Glutamatergic neuron (in vitro differentiated cells): ENCODE results near the gene LIPT2. TPM values are rescaled to one million over a fixed set of nuclear protein-coding genes. Genes with fewer than 3 reads are reported as not detected.
A peak's percentile ranks its signal among the peaks of the same experiment; 100 is the strongest.

Source experiments
- DNase-seq: peaks from one replicate; pipeline ENCODE4 v3.0.0; 2022
- H3K27ac Mint-ChIP-seq: one replicate; pipeline ENCODE4 v1.8.0; 2020; ENCODE audit warnings: mild to moderate bottlenecking, mixed read lengths, inconsistent platforms; ENCODE audit not compliant: unreplicated experiment
- H3K27me3 Mint-ChIP-seq: one replicate; pipeline ENCODE4 v1.8.0; 2020; ENCODE audit warnings: mild to moderate bottlenecking, moderate library complexity, mixed read lengths, inconsistent platforms; ENCODE audit not compliant: unreplicated experiment
- H3K36me3 Mint-ChIP-seq: one replicate; pipeline ENCODE4 v1.8.0; 2020; ENCODE audit warnings: mild to moderate bottlenecking, mixed read lengths, inconsistent platforms; ENCODE audit not compliant: unreplicated experiment
- H3K4me1 Mint-ChIP-seq: one replicate; pipeline ENCODE4 v1.8.0; 2020; ENCODE audit warnings: mild to moderate bottlenecking, low read depth, mixed read lengths, inconsistent platforms; ENCODE audit not compliant: unreplicated experiment
- H3K4me3 Mint-ChIP-seq: one replicate; pipeline ENCODE4 v1.8.0; 2020; ENCODE audit warnings: mild to moderate bottlenecking, mixed read lengths, inconsistent platforms; ENCODE audit not compliant: unreplicated experiment
- H3K9me3 Mint-ChIP-seq: one replicate; pipeline ENCODE4 v1.8.0; 2020; ENCODE audit warnings: mild to moderate bottlenecking, moderate library complexity, mixed read lengths, inconsistent platforms; ENCODE audit not compliant: unreplicated experiment
- CTCF ChIP-seq: fragments of 200-600 bp; sonication (generic); IDR thresholded peaks from one replicate; pipeline ENCODE4 v1.5.0; 2021; ENCODE audit not compliant: partially characterized antibody, unreplicated experiment
- long read RNA-seq: library from polyadenylated mRNA; unstranded; transcript quantifications from one replicate; pipeline ENCODE4 v2.0.0, GENCODE V29; 2020; ENCODE audit not compliant: unreplicated experiment
- total RNA-seq: library from RNA; stranded (reverse); fragmentation: NEBNext Ultra II Directional; extraction: Animal tissue kit (Norgen Biotek cat#: 25700); gene quantifications from one replicate; pipeline ENCODE4 v1.2.1, GENCODE V29; 2021; ENCODE audit not compliant: unreplicated experiment

The LIPT2 gene
- total RNA-seq = 2.5 TPM
- long read RNA-seq, partial matches to known transcripts = 0 of 4 reads
- long read RNA-seq, other reads (novel, unspliced or antisense) = 1 of 4 reads

DNA sequence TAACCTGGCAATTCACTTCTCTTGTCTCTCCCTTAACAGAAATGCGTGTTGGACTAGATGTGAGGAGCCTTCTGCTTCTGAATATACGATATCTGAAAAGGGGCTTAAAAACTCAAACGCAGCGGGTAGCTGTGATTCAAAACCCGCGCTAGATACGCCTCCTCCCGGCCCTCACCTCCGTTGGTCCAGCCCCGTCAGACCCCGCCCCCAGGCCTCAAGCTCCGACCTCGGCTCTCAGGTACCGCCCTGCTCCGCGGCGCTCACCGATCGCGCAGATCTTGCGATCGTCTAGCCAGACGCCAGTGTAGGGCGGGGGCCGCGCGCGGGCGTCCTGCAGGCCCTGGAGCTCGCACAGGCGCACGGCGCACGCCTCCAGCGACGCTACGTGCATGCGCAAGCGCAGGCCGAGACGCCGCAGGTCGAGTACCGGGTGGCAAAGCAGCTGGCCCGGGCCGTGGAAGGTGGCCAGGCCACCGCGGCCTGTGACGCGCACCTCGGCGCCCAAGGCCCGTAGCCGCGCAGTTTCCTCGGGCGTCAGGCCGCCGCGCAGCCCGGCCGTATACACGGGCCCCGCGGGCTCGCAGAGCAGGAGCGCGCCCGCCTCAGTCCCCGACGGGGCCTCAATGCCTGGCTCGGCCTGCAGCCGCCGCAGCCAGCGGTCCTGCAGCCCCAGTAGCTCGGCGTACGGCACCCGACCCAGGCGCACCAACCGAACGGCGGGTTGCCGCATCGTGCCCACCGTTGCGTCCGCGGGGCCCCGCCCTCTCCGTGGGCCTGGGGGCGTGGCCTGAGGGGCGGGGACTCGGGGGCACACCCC, at the start of gene LIPT2:
Gene LIPT2 (minus strand): TSS at position 751 of the 817 bp plus-strand sequence. CDS start 21 bp downstream, at position 730.
- H3K36me3 Mint-ChIP-seq = peaks cover 4% of the 10 kb centered on the region
- peaks cover 4% of the 10 kb centered on the region for H3K27me3 Mint-ChIP-seq
- H3K4me1 Mint-ChIP-seq = peaks cover 4% of the 10 kb centered on the region
- no peaks in the 10 kb centered on the region for H3K9me3 Mint-ChIP-seq
- H3K27ac Mint-ChIP-seq = no peak within 1 kb of the TSS
- DNase-seq = peak; percentile 97
- peak within 1 kb of the TSS; percentile 85 for H3K4me3 Mint-ChIP-seq
- no peak for TF ChIP-seq CTCF

- H3K9me3 Mint-ChIP-seq = peaks cover 13% of the 10 kb centered on the region
- H3K4me3 Mint-ChIP-seq = no peak overlapping the region
Measured at GRCh38 chr11:74541466-74541865, 47.9 kb upstream of the LIPT2 start.

DNA sequence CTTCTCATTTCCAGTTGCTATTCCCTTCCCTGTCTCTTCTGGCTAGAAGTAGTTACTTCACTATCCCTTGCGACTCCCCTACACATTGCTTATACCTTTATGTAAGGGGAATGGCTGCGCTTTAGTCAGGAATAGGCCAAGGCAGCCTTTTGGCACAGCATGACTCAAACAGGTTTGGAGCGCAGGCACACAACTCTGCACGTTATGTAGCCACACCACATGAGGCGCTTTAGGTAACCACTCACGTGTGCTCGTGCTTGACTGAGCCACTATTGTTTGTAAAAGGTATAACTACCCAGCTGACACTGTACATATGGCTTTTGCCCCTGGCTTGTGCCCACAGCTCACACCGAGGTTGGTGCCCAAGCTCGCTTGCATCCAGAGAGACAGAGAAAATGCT, 46.7 kb upstream of the LIPT2 start:
- Mint-ChIP-seq H3K36me3 (peaks cover 10% of the 10 kb centered on the region), H3K4me3 (no peak overlapping the region), H3K27me3 (peaks cover 2% of the 10 kb centered on the region), H3K27ac (no peak overlapping the region), H3K9me3 (peaks cover 13% of the 10 kb centered on the region), H3K4me1 (no peaks in the 10 kb centered on the region)
- DNase-seq = no peak
- no peak for TF ChIP-seq CTCF

More at GRCh38 chr11:74541466-74541865, 47.9 kb upstream of the LIPT2 start:
- no peak for DNase-seq
- TF ChIP-seq CTCF = no peak
- no peak overlapping the region for H3K27ac Mint-ChIP-seq
- peaks cover 10% of the 10 kb centered on the region for H3K36me3 Mint-ChIP-seq
- peaks cover 2% of the 10 kb centered on the region for H3K27me3 Mint-ChIP-seq
- H3K4me1 Mint-ChIP-seq = no peaks in the 10 kb centered on the region

DNA sequence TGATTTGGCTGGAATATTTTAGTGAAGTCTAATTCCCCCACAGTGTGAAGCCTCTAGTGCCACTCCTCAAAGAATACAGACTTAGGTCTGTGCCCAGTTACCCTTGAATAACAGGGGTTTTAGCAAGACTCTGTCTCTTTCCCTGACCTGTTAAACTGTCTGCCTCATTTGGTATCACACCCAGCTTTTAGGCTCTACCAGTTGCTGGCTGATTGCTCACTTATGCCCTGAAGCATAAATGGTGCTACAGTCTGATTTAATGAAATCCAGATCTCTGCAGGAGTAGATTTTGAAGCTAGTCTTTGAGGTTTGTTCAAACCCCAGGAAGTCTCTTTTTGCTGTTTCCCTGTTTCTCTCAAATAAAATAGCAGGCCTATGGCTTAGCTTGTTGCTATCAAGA, 45.2 kb upstream of the LIPT2 start:
- H3K27me3 Mint-ChIP-seq = peaks cover 2% of the 10 kb centered on the region
- no peak for TF ChIP-seq CTCF
- peaks cover 10% of the 10 kb centered on the region for H3K36me3 Mint-ChIP-seq
- no peak overlapping the region for H3K27ac Mint-ChIP-seq
- H3K9me3 Mint-ChIP-seq = peaks cover 9% of the 10 kb centered on the region
- no peaks in the 10 kb centered on the region for H3K4me1 Mint-ChIP-seq
- no peak overlapping the region for H3K4me3 Mint-ChIP-seq
- DNase-seq = no peak
